ENCODE measurements around the gene WFDC8.
"Not testable (repeated sequence)": the region's sequence is repeated elsewhere in the genome, so short reads cannot be mapped to it uniquely, and the experiment has no call there.

The WFDC8 gene

DNA sequence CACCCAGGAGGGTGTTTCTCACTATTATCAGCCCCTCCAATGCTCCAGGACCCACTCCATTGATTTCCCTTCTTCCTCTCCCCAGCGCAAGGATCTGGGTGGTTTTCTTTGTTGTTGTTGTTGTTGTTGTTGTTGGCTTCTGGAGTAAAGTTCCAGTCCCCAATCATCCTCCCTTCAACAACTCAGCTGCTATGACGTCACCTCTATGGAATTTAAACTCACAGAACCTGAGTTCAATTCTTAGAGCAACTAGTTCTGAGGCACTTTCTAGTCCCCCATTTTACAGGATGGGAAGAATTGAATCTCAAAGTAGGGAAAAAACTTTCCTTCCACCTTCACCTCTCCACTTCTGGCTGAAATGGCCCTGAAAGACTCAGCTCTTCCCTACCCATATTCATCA lies 9.7 kb upstream of the WFDC8 start:
- H3K9ac ChIP-seq (ENCODE audit: low read length in 2 of 2) = no peak overlapping the region
- H3K36me3 ChIP-seq (ENCODE audit: control insufficient read depth in 2 of 2, insufficient read depth in 2 of 2, low read length in 2 of 2) = no peaks in the 10 kb centered on the region
- H3K27ac ChIP-seq (ENCODE audit: low read length) = no peak overlapping the region
- no peaks in the 10 kb centered on the region for H3K9me3 ChIP-seq (ENCODE audit: control insufficient read depth in 2 of 2, low read length in 2 of 2)
- H3K27me3 ChIP-seq (ENCODE audit: control insufficient read depth in 1 of 2, insufficient read depth in 2 of 2, low read length in 2 of 2) = no peaks in the 10 kb centered on the region
- no peak overlapping the region for H3K4me3 ChIP-seq (ENCODE audit: low read length in 2 of 2)
- H3K4me1 ChIP-seq (ENCODE audit: control insufficient read depth, insufficient read depth, low read length) = no peaks in the 10 kb centered on the region

DNA sequence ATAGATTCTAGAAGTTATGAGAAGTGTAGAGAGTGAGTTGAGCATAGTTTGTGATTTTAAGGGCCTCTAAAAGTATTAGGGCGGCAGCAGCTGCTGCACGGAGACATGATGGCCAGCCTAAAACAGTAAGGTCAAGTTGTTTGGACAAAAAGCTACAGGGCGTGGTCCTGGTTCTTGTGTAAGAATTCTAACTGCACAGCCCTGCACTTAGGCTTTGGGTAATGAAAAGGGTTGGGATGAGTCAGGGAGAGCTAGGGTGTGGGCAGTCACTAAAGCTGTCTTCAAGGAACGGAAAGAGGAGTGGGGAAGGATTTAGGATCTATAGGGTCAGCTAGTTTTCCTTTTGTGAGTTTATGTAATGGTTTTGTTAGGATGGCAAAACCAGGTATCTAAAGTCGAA lies 6.9 kb upstream of the WFDC8 start:
- H3K36me3 ChIP-seq (ENCODE audit: control insufficient read depth in 2 of 2, insufficient read depth in 2 of 2, low read length in 2 of 2); H3K4me3 ChIP-seq (ENCODE audit: low read length in 2 of 2); H3K27me3 ChIP-seq (ENCODE audit: control insufficient read depth in 1 of 2, insufficient read depth in 2 of 2, low read length in 2 of 2); H3K27ac ChIP-seq (ENCODE audit: low read length); H3K4me1 ChIP-seq (ENCODE audit: control insufficient read depth, insufficient read depth, low read length); H3K9me3 ChIP-seq (ENCODE audit: control insufficient read depth in 2 of 2, low read length in 2 of 2); H3K9ac ChIP-seq (ENCODE audit: low read length in 2 of 2): not testable (repeated sequence)

DNA sequence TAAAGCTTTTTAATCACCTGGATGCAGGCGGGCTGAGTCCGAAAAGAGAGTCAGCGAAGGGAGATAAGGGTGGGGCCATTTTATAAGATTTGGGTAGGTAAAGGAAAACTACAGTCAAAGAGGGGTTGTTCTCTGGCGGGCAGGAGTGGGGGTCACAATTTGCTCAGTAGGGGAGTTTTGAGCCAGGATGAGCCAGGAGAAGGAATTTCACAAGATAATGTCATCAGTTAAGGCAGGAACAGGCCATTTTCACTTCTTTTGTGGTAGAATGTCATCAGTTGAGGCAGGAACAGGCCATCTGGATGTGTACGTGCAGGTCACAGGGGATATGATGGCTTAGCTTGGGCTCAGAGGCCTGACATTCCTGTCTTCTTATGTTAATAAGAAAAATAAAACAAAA lies 5.2 kb upstream of the WFDC8 start:
- H3K27ac ChIP-seq (ENCODE audit: low read length); H3K9me3 ChIP-seq (ENCODE audit: control insufficient read depth in 2 of 2, low read length in 2 of 2); H3K36me3 ChIP-seq (ENCODE audit: control insufficient read depth in 2 of 2, insufficient read depth in 2 of 2, low read length in 2 of 2); H3K27me3 ChIP-seq (ENCODE audit: control insufficient read depth in 1 of 2, insufficient read depth in 2 of 2, low read length in 2 of 2); H3K9ac ChIP-seq (ENCODE audit: low read length in 2 of 2); H3K4me1 ChIP-seq (ENCODE audit: control insufficient read depth, insufficient read depth, low read length); H3K4me3 ChIP-seq (ENCODE audit: low read length in 2 of 2): not testable (repeated sequence)

DNA sequence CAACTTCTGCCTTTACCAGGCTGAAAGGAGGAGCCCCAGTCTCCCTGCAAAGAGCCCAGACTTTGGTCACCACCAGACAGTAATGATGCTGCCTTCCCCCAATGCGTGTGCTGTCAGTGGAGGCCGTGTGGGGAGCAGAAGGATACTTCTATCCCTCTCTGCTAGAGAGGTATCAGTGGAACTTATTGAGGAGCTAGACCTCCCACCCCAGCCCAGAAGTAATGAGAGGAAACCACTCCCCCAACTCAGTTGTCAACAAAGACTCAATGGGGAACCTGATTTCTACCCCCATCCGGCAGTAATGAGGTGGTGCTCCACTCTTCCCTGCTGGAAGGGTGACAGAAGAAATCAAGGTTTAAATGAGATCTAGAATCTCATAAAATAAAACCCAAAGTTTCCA lies 4.4 kb upstream of the WFDC8 start:
- no peak overlapping the region for H3K27ac ChIP-seq (ENCODE audit: low read length)
- peaks cover 0 to 5% of the 10 kb centered on the region in 2 donors for H3K27me3 ChIP-seq (ENCODE audit: control insufficient read depth in 1 of 2, insufficient read depth in 2 of 2, low read length in 2 of 2)
- no peak overlapping the region for H3K4me3 ChIP-seq (ENCODE audit: low read length in 2 of 2)
- no peaks in the 10 kb centered on the region for H3K4me1 ChIP-seq (ENCODE audit: control insufficient read depth, insufficient read depth, low read length)
- H3K9me3 ChIP-seq (ENCODE audit: control insufficient read depth in 2 of 2, low read length in 2 of 2) = no peaks in the 10 kb centered on the region
- H3K9ac ChIP-seq (ENCODE audit: low read length in 2 of 2) = no peak overlapping the region
- H3K36me3 ChIP-seq (ENCODE audit: control insufficient read depth in 2 of 2, insufficient read depth in 2 of 2, low read length in 2 of 2) = no peaks in the 10 kb centered on the region

DNA sequence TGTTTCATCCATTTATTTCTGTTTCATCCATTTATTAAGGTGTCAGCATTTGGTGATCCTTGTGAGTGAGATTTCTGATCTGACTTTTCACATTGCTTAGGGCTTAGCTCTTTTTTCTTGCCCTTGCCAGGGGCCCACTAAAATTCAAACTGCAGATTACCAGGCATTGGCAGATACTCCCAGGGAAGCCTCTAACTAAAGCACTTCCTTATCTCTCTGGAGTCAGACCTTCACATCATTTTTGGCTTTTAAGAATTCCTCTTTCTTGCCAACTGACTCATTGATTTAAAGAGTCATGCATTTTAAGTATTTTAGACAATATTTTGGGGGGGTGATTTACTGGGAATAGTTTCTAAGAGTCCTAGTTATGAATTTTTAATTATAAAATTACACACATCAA lies 2.6 kb upstream of the WFDC8 start:
- Histone ChIP-seq H3K4me3 (ENCODE audit: low read length in 2 of 2) (no peak overlapping the region), H3K9me3 (ENCODE audit: control insufficient read depth in 2 of 2, low read length in 2 of 2) (no peaks in the 10 kb centered on the region), H3K36me3 (ENCODE audit: control insufficient read depth in 2 of 2, insufficient read depth in 2 of 2, low read length in 2 of 2) (no peaks in the 10 kb centered on the region), H3K9ac (ENCODE audit: low read length in 2 of 2) (no peak overlapping the region), H3K27ac (ENCODE audit: low read length) (no peak overlapping the region), H3K4me1 (ENCODE audit: control insufficient read depth, insufficient read depth, low read length) (no peaks in the 10 kb centered on the region), H3K27me3 (ENCODE audit: control insufficient read depth in 1 of 2, insufficient read depth in 2 of 2, low read length in 2 of 2) (peaks cover 0 to 5% of the 10 kb centered on the region in 2 donors)

GRCh38 chr20:45578231-45578630 lies 853 bp downstream of the WFDC8 start:
- Histone ChIP-seq H3K9ac (ENCODE audit: low read length in 2 of 2) (no peak overlapping the region), H3K4me3 (ENCODE audit: low read length in 2 of 2) (no peak overlapping the region), H3K27me3 (ENCODE audit: control insufficient read depth in 1 of 2, insufficient read depth in 2 of 2, low read length in 2 of 2) (peaks cover 0 to 4% of the 10 kb centered on the region in 2 donors), H3K27ac (ENCODE audit: low read length) (no peak overlapping the region), H3K4me1 (ENCODE audit: control insufficient read depth, insufficient read depth, low read length) (no peaks in the 10 kb centered on the region), H3K36me3 (ENCODE audit: control insufficient read depth in 2 of 2, insufficient read depth in 2 of 2, low read length in 2 of 2) (no peaks in the 10 kb centered on the region), H3K9me3 (ENCODE audit: control insufficient read depth in 2 of 2, low read length in 2 of 2) (no peaks in the 10 kb centered on the region)

GRCh38 chr20:45576995-45577394 lies 2.1 kb downstream of the WFDC8 start:
- no peak overlapping the region for H3K27ac ChIP-seq (ENCODE audit: low read length)

DNA sequence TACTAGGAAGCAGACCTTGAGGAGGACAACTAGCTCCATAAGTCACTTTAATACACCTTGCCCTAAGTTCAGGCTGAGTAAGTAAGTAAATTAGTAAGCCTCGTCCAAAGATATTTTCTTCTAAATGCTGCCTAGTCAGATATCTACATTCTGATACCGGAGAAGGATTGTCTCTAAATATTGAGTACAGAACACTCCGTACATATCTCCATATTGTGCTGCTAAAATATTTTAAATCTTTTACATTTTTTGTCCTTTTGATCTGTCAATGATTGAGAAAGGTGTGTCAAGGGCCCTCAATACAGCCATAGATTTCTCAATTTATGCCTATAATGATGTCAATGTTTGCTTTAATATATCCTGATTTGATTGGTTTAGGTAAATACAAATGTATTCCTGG lies 3.2 kb downstream of the WFDC8 start:
- no peak overlapping the region for H3K9ac ChIP-seq (ENCODE audit: low read length in 2 of 2)
- no peak overlapping the region for H3K27ac ChIP-seq (ENCODE audit: low read length)

More at GRCh38 chr20:45576995-45577394, 2.1 kb downstream of the WFDC8 start:
- H3K27me3 ChIP-seq (ENCODE audit: control insufficient read depth in 1 of 2, insufficient read depth in 2 of 2, low read length in 2 of 2) = peaks cover 0 to 2% of the 10 kb centered on the region in 2 donors
- H3K36me3 ChIP-seq (ENCODE audit: control insufficient read depth in 2 of 2, insufficient read depth in 2 of 2, low read length in 2 of 2) = no peaks in the 10 kb centered on the region
- H3K4me1 ChIP-seq (ENCODE audit: control insufficient read depth, insufficient read depth, low read length) = no peaks in the 10 kb centered on the region
- H3K9ac ChIP-seq (ENCODE audit: low read length in 2 of 2) = no peak overlapping the region
- H3K9me3 ChIP-seq (ENCODE audit: control insufficient read depth in 2 of 2, low read length in 2 of 2) = no peaks in the 10 kb centered on the region
- no peak overlapping the region for H3K4me3 ChIP-seq (ENCODE audit: low read length in 2 of 2)

DNA sequence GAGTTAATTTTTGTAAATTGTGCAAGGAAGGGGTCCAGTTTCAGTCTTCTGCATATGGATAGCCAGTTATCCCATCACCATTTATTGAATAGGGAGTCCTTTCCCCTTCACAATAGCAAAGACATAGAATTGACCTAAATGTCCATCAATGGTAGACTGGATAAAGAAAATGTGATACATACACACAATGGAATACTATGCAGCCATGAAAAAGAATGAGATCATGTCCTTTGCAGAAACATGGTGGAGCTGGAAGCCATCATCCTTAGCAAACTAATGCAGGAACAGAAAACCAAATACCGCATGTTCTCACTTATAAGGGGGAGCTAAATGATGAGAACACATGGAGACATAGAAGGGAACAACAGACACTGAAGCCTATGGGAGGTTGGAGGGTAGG lies 9.4 kb downstream of the WFDC8 start:
- H3K4me1 ChIP-seq (ENCODE audit: control insufficient read depth, insufficient read depth, low read length); H3K4me3 ChIP-seq (ENCODE audit: low read length in 2 of 2); H3K9me3 ChIP-seq (ENCODE audit: control insufficient read depth in 2 of 2, low read length in 2 of 2); H3K9ac ChIP-seq (ENCODE audit: low read length in 2 of 2); H3K27ac ChIP-seq (ENCODE audit: low read length); H3K27me3 ChIP-seq (ENCODE audit: control insufficient read depth in 1 of 2, insufficient read depth in 2 of 2, low read length in 2 of 2); H3K36me3 ChIP-seq (ENCODE audit: control insufficient read depth in 2 of 2, insufficient read depth in 2 of 2, low read length in 2 of 2): not testable (repeated sequence)

More for the DNA sequence above, 3.2 kb downstream of the WFDC8 start:
- H3K4me3 ChIP-seq (ENCODE audit: low read length in 2 of 2) = no peak overlapping the region
- H3K9me3 ChIP-seq (ENCODE audit: control insufficient read depth in 2 of 2, low read length in 2 of 2) = no peaks in the 10 kb centered on the region
- H3K4me1 ChIP-seq (ENCODE audit: control insufficient read depth, insufficient read depth, low read length) = no peaks in the 10 kb centered on the region
- H3K27me3 ChIP-seq (ENCODE audit: control insufficient read depth in 1 of 2, insufficient read depth in 2 of 2, low read length in 2 of 2) = peaks cover 0 to 2% of the 10 kb centered on the region in 2 donors
- no peaks in the 10 kb centered on the region for H3K36me3 ChIP-seq (ENCODE audit: control insufficient read depth in 2 of 2, insufficient read depth in 2 of 2, low read length in 2 of 2)

GRCh38 chr20:45564760-45565276 lies 14.3 kb downstream of the WFDC8 start:
- Histone ChIP-seq H3K9me3 (ENCODE audit: control insufficient read depth in 2 of 2, low read length in 2 of 2) (no peaks in the 10 kb centered on the region), H3K36me3 (ENCODE audit: control insufficient read depth in 2 of 2, insufficient read depth in 2 of 2, low read length in 2 of 2) (no peaks in the 10 kb centered on the region), H3K27ac (ENCODE audit: low read length) (no peak overlapping the region), H3K27me3 (ENCODE audit: control insufficient read depth in 1 of 2, insufficient read depth in 2 of 2, low read length in 2 of 2) (no peaks in the 10 kb centered on the region), H3K9ac (ENCODE audit: low read length in 2 of 2) (no peak overlapping the region), H3K4me1 (ENCODE audit: control insufficient read depth, insufficient read depth, low read length) (no peaks in the 10 kb centered on the region), H3K4me3 (ENCODE audit: low read length in 2 of 2) (no peak overlapping the region)

- Histone ChIP-seq H3K4me3 (ENCODE audit: low read length in 2 of 2) (no peak overlapping the region), H3K4me1 (ENCODE audit: control insufficient read depth, insufficient read depth, low read length) (no peaks in the 10 kb centered on the region), H3K9me3 (ENCODE audit: control insufficient read depth in 2 of 2, low read length in 2 of 2) (no peaks in the 10 kb centered on the region), H3K9ac (ENCODE audit: low read length in 2 of 2) (no peak overlapping the region), H3K36me3 (ENCODE audit: control insufficient read depth in 2 of 2, insufficient read depth in 2 of 2, low read length in 2 of 2) (no peaks in the 10 kb centered on the region), H3K27me3 (ENCODE audit: control insufficient read depth in 1 of 2, insufficient read depth in 2 of 2, low read length in 2 of 2) (no peaks in the 10 kb centered on the region), H3K27ac (ENCODE audit: low read length) (no peak overlapping the region)
These were observed 23.9 kb downstream of the WFDC8 start for GRCh38 chr20:45555198-45555597.
